HEK293 (cell line): ENCODE data around the gene LYZL1.

Experiments
- CTCF ChIA-PET: fragments of 350-600 bp; formaldehyde crosslinking; extraction: SDS; loops from one replicate; lab custom pipeline; 2021; ENCODE audit warnings: antibody characterized with exemption; lab: Yijun Ruan, JAX
- POLR2A ChIA-PET: fragments of 300-600 bp; formaldehyde crosslinking; extraction: SDS; loops from one replicate; lab custom pipeline; 2020; ENCODE audit warnings: antibody characterized with exemption, inconsistent platforms; lab: Yijun Ruan, JAX
- H3K27ac ChIP-seq: fragments of 200-500 bp; sonication (Bioruptor generic); 2 replicates; pipeline ENCODE4 v1.5.1; 2014; ENCODE audit warnings: low read depth, low read length, control low read depth, inconsistent platforms; ENCODE audit errors: extremely low read depth
- H3K36me3 ChIP-seq, 2 experiments: fragments of 200-500 bp in 1 of 2; sonication (Bioruptor generic) in 1 of 2; 1 replicate in 1 of 2; 2 replicates in 1 of 2; pipeline ENCODE4 v1.5.1; 2014 to 2017; ENCODE audit warnings: inconsistent platforms in 2 of 2, low read length in 2 of 2; ENCODE audit not compliant: control insufficient read depth in 2 of 2, insufficient read depth in 1 of 2
- H3K4me1 ChIP-seq: fragments of 200-500 bp; sonication (Bioruptor generic); 2 replicates; pipeline ENCODE4 v1.5.1; 2014; ENCODE audit warnings: mild to moderate bottlenecking, low read length, inconsistent platforms; ENCODE audit not compliant: control insufficient read depth, insufficient read depth
- H3K4me3 ChIP-seq: 2 replicates; pipeline ENCODE4 v1.5.1; 2011; ENCODE audit warnings: low read depth, mild to moderate bottlenecking, control low read depth, low read length, moderate library complexity
- H3K9me3 ChIP-seq: fragments of 200-500 bp; sonication (Bioruptor generic); 2 replicates; pipeline ENCODE4 v1.5.1; 2014; ENCODE audit warnings: low read depth, low read length, inconsistent platforms; ENCODE audit not compliant: control insufficient read depth, insufficient read depth
- HOXC10 ChIP-seq: sonication (generic); formaldehyde crosslinking; IDR thresholded peaks from 2 replicates; pipeline ENCODE4 v1.8.1; 2023; ENCODE audit warnings: mild to moderate bottlenecking, missing genetic modification reagents
- KLF10 ChIP-seq: fragments of 450-650 bp; IDR thresholded peaks from 2 replicates; pipeline ENCODE4 v1.5.1; 2018; ENCODE audit warnings: missing biosample characterization, mild to moderate bottlenecking, missing genetic modification characterization
- MZF1 ChIP-seq: fragments of 450-650 bp; formaldehyde crosslinking; IDR thresholded peaks from 2 replicates; pipeline ENCODE4 v1.5.1; 2017; ENCODE audit warnings: missing biosample characterization, missing genetic modification characterization, borderline replicate concordance
- SCRT1 ChIP-seq: fragments of 450-650 bp; formaldehyde crosslinking; IDR thresholded peaks from 2 replicates; pipeline ENCODE4 v1.5.1; 2016; ENCODE audit warnings: missing biosample characterization, missing genetic modification characterization, borderline replicate concordance
- SP2 ChIP-seq: fragments of 450-650 bp; formaldehyde crosslinking; IDR thresholded peaks from 2 replicates; pipeline ENCODE4 v1.5.1; 2016; ENCODE audit warnings: missing biosample characterization, missing genetic modification characterization
- ZBTB20 ChIP-seq: fragments of 450-650 bp; formaldehyde crosslinking; IDR thresholded peaks from 2 replicates; pipeline ENCODE4 v1.5.1; 2016; ENCODE audit warnings: missing biosample characterization, missing genetic modification characterization
- ZBTB44 ChIP-seq: fragments of 450-650 bp; IDR thresholded peaks from 2 replicates; pipeline ENCODE4 v1.5.1; 2018; ENCODE audit warnings: missing biosample characterization, mild to moderate bottlenecking, missing genetic modification characterization
- ZNF202 ChIP-seq: fragments of 450-650 bp; formaldehyde crosslinking; IDR thresholded peaks from 2 replicates; pipeline ENCODE4 v1.5.1; 2016; ENCODE audit warnings: missing biosample characterization, missing genetic modification characterization, borderline replicate concordance
- ZNF214 ChIP-seq: fragments of 450-650 bp; formaldehyde crosslinking; IDR thresholded peaks from 2 replicates; pipeline ENCODE4 v1.5.1; 2017; ENCODE audit warnings: missing biosample characterization, mild to moderate bottlenecking, missing genetic modification characterization, borderline replicate concordance
- ZNF23 ChIP-seq: fragments of 450-650 bp; formaldehyde crosslinking; IDR thresholded peaks from 2 replicates; pipeline ENCODE4 v1.5.1; 2016; ENCODE audit warnings: missing biosample characterization, missing genetic modification characterization, borderline replicate concordance
- ZNF274 ChIP-seq, 2 experiments: fragments of 200-500 bp in 1 of 2; fragments of 450-650 bp in 1 of 2; sonication (Bioruptor generic) in 1 of 2; formaldehyde crosslinking in 1 of 2; IDR thresholded peaks; 2 replicates each; pipeline versions ENCODE4 v1.5.1 to v1.6.1; 2014 to 2016; ENCODE audit warnings: borderline replicate concordance in 1 of 2, inconsistent platforms in 1 of 2, low read length in 1 of 2, missing biosample characterization in 1 of 2, missing genetic modification characterization in 1 of 2
- ZNF280D ChIP-seq: fragments of 450-650 bp; formaldehyde crosslinking; IDR thresholded peaks from 2 replicates; pipeline ENCODE4 v1.5.1; 2016; ENCODE audit warnings: missing biosample characterization, missing genetic modification characterization
- ZNF335 ChIP-seq: fragments of 450-650 bp; formaldehyde crosslinking; conservative IDR thresholded peaks from 2 replicates; pipeline ENCODE4 v1.5.1; 2016; ENCODE audit warnings: missing biosample characterization, missing genetic modification characterization
- ZNF350 ChIP-seq: fragments of 450-650 bp; formaldehyde crosslinking; IDR thresholded peaks from 2 replicates; pipeline ENCODE4 v1.5.0; 2017; ENCODE audit warnings: missing biosample characterization, mild to moderate bottlenecking, missing genetic modification characterization
- ZNF366 ChIP-seq: fragments of 450-650 bp; formaldehyde crosslinking; conservative IDR thresholded peaks from 2 replicates; pipeline ENCODE4 v1.5.1; 2016; ENCODE audit warnings: missing biosample characterization, missing genetic modification characterization
- ZNF473 ChIP-seq: fragments of 450-650 bp; formaldehyde crosslinking; IDR thresholded peaks from 2 replicates; pipeline ENCODE4 v1.5.1; 2017; ENCODE audit warnings: missing biosample characterization, missing genetic modification characterization
- ZNF585B ChIP-seq: fragments of 450-650 bp; formaldehyde crosslinking; IDR thresholded peaks from 2 replicates; pipeline ENCODE4 v1.5.1; 2016; ENCODE audit warnings: missing biosample characterization, missing genetic modification characterization
- ZNF600 ChIP-seq: fragments of 450-650 bp; formaldehyde crosslinking; IDR thresholded peaks from 2 replicates; pipeline ENCODE4 v1.5.1; 2016; ENCODE audit warnings: missing biosample characterization, missing genetic modification characterization
- TF ChIP-seq, protein P1 (sequence below): fragments of 450-650 bp; formaldehyde crosslinking; IDR thresholded peaks from 2 replicates; pipeline ENCODE4 v1.5.1; 2016; ENCODE audit warnings: missing biosample characterization, missing genetic modification characterization
- TF ChIP-seq, protein P2 (sequence below): fragments of 450-650 bp; formaldehyde crosslinking; IDR thresholded peaks from 2 replicates; pipeline ENCODE4 v1.5.1; 2017; ENCODE audit warnings: missing biosample characterization, missing genetic modification characterization

LYZL1 gene

DNA sequence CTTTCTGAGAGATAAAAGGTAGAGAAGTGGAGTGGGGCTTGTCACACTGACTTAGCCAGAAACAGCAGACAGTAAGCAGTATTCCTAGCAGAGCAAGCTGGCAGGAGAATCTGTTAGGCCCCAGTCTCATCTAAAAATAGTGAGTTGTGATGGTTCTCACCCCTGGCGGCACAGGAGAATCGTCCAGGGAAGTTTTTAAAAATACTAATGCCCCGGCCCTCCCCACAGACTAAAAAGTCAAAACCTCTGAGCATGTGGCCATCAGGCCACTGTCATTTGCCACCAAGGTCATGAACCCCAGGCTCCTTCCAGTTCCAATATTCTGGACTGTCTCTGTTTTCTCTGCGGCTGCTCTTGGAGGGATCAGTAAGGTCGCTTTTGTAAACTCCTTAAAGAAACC, 34.0 kb downstream of the LYZL1 start:
- POLR2A ChIA-PET: no interaction called here
- TF ChIP-seq ZBTB20 (no peak), ZNF23 (tag by site-specific recombination) (no peak)
- TF ChIP-seq, protein P1, sequence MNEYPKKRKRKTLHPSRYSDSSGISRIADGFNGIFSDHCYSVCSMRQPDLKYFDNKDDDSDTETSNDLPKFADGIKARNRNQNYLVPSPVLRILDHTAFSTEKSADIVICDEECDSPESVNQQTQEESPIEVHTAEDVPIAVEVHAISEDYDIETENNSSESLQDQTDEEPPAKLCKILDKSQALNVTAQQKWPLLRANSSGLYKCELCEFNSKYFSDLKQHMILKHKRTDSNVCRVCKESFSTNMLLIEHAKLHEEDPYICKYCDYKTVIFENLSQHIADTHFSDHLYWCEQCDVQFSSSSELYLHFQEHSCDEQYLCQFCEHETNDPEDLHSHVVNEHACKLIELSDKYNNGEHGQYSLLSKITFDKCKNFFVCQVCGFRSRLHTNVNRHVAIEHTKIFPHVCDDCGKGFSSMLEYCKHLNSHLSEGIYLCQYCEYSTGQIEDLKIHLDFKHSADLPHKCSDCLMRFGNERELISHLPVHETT (tag by site-specific recombination): no peak
- CTCF ChIA-PET: no interaction called here
- no peak overlapping the region for H3K27ac ChIP-seq
- H3K36me3 ChIP-seq: no peaks in the 10 kb centered on the region
- H3K4me1 ChIP-seq: peaks cover 5% of the 10 kb centered on the region
- H3K9me3 ChIP-seq: no peaks in the 10 kb centered on the region
- H3K4me3 ChIP-seq: no peak overlapping the region

GRCh38 chr10:29323367-29323766, 34.5 kb downstream of the LYZL1 start:
- Histone ChIP-seq H3K9me3 (no peaks in the 10 kb centered on the region), H3K27ac (no peak overlapping the region), H3K4me1 (peaks cover 3% of the 10 kb centered on the region; the same call in 1 of the 2 replicates)
- ChIA-PET POLR2A (no interaction called here), CTCF (no interaction called here)
- TF ChIP-seq SP2 (tag by site-specific recombination) (no peak), ZNF214 (tag by site-specific recombination) (no peak), ZNF350 (tag by site-specific recombination) (no peak), ZNF274 (IDR thresholded peaks at IDR 0.05; ENCODE audit: low read length) (no peak), ZNF274 (tag by site-specific recombination; IDR thresholded peaks at IDR 0.05; ENCODE audit: borderline replicate concordance) (no peak), MZF1 (tag by site-specific recombination) (no peak), ZNF366 (tag by site-specific recombination) (no peak), SCRT1 (no peak), ZNF473 (tag by site-specific recombination) (no peak), HOXC10 (CRISPR knock-in tag) (no peak), ZNF202 (tag by site-specific recombination) (no peak), KLF10 (tag by site-specific recombination) (no peak), ZNF600 (tag by site-specific recombination) (no peak), ZNF585B (tag by site-specific recombination) (no peak), ZBTB44 (tag by site-specific recombination) (no peak), ZNF280D (no peak), ZNF335 (tag by site-specific recombination) (no peak)
- TF ChIP-seq, protein P2, sequence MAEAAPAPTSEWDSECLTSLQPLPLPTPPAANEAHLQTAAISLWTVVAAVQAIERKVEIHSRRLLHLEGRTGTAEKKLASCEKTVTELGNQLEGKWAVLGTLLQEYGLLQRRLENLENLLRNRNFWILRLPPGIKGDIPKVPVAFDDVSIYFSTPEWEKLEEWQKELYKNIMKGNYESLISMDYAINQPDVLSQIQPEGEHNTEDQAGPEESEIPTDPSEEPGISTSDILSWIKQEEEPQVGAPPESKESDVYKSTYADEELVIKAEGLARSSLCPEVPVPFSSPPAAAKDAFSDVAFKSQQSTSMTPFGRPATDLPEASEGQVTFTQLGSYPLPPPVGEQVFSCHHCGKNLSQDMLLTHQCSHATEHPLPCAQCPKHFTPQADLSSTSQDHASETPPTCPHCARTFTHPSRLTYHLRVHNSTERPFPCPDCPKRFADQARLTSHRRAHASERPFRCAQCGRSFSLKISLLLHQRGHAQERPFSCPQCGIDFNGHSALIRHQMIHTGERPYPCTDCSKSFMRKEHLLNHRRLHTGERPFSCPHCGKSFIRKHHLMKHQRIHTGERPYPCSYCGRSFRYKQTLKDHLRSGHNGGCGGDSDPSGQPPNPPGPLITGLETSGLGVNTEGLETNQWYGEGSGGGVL (tag by site-specific recombination): no peak
- TF ChIP-seq, all 188 proteins: peak for 0
- H3K4me3 ChIP-seq: no peak overlapping the region
- H3K36me3 ChIP-seq: no peaks in the 10 kb centered on the region
